Activated gamma-delta T cell treated with Interleukin-2 at 50 U/mL for 16 hours (primary cell): ENCODE data around the gene DUSP15.
"Not testable (repeated sequence)": the region's sequence is repeated elsewhere in the genome, so short reads cannot be mapped to it uniquely, and the experiment has no call there.

Source experiments
- DNase-seq: peaks from one replicate; pipeline ENCODE4 v3.0.0-alpha.2; 2020

Gene DUSP15, protein sequence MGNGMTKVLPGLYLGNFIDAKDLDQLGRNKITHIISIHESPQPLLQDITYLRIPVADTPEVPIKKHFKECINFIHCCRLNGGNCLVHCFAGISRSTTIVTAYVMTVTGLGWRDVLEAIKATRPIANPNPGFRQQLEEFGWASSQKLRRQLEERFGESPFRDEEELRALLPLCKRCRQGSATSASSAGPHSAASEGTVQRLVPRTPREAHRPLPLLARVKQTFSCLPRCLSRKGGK

DNA sequence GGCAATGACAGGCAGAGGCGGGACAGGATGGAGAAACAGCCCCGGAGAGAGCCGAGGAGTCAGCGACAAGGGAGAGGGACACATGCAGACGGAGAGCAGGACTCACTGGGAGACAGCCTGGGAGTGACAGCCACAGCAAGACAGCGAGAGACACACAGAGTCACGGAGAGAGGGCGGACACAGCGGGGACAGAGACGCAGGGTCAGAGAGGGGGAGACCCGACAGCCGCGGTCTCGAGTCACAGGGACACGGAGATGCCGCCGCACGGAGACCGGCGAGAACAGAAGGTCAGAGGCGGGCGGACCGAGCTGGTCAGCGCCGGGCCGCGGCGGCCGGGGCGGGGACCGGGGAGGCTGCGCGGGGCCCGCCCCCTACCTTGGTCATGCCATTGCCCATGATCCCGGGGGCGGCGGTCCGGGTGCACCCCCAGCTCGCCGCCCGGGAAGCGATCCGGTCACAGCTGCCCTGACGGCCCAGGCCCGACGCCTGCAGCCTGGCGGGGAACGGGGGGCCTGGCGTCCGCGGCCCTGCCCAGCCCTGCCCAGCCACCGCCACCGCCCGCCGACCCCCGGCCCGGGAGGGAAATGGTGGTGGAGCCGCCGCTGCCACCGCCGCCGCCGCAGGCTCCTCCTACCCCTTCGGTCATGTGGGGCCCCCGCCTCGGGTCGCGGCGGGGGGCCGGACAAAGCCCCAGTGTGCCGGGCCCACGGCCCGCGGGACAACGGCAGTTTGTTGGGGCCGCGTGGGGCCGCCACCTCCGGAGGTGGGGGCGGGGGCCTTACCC lies at the start of gene DUSP15, which contains the start of gene TTLL9:
TSS of gene DUSP15 (minus strand) at position 586 of the 784 bp plus-strand sequence. CDS start at position 396, 190 bp downstream.
TSS of gene TTLL9 (plus strand) at position 693 of the 784 bp plus-strand sequence. CDS start 493 bp downstream, outside the sequence.
- DNase-seq, result no peak

DNA sequence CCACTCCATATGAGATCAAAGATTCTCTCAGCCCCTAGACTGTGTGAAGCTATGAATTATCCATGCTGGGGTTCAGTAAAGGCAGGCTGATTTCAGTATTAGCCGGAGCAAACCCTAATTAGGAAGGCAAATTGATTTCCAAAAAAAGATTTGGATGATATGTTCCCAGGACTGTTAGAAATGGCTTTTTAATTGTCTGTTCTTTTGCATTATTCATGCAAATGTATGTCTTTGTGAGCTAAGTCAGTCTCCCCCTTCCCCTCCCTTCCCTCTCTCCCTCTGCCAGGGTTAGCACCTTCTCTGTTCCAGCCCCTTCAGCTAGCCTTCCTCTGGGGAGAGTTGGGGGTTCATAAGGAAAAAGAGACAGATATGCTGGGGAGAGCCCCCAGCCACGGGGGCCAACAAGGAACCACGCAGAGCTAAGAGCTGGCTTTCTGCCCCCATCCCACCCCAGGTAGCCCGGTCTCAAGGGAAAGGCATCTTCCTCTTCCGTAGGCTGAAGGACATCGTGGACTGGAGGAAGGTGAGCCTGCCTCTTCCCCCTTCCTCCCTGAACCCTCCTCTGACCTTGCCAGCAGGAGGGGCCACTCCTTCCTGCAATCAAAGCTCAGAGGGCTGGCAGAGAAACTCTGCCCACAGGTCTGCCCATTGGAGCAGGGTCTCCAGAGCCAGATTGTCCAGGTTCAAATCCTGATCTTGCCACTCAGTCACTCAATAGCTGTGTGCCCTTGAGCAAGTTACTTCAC lies 49.3 kb upstream of the DUSP15 start:
- DNase-seq, result no peak

DNA sequence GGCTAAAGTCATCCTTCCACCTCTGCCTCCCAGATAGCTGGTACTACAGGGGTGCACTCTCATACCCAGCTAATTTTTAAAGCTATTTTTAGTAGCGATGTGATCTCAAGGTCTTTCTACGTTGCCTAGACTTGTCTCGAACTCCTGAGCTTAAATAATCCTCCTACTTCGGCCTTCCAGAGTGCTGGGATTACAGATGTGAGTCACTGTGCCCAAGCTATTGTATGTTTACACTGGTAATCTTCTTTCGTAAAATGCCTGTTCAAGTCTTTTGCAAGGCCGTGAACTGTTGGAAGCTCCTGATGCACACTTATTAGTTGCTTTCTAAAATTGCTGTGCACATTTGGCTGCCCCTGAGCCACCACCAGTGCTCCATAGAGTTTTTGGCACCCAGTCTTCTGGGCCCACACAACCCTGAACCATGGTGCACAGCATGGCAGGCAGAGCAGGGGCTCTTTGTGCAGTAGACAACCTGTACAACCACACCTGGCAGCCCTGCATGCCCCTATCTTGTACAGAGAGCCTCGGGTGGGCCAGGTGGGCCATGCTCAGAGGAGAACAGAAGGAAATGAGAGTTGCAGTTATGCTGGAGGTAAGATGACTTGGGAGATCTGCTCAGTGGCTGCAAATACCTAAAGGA lies 48.3 kb upstream of the DUSP15 start:
- no peak for DNase-seq

DNA sequence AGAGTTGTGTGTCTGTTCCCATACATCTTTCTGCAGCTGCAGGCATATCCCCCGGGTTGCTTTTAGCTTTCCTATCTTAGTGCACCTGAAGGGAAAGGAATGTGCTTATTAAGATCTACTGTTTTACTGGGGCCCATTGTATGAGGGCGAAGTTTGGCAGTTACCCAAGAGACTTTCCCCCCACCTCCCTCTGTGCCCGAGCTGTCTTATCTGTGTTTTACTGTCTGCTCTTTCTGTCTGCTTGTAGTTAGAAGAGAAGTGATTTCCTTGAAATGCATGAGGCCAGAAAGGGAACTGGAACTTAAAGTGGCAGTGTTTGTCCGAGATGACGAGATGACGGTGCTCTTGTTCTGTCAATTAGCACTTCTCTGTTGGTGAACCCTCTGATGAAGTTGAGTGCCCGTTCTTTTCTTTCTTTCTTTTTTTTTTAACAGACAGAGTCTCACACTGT lies 47.7 kb upstream of the DUSP15 start:
- not testable (repeated sequence) for DNase-seq

DNA sequence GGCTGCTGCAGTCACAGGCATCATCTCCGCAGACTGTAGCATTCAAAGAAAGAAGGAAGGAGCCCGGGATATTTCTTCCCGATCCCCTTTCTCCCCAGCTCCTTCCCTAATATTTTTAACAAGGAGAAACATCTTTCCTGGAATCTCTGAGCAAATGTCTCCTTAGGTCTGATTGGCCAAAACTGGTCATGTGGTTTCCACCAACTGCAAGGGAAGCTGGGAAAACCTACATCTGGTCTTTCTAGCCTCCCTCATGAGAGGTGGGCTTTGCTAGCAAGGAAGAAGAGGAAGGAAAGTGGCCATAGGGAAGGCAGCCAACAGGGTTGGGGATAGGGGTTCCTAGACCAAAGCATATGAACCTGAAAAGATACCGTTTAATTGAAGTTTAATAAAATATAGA lies 46.4 kb upstream of the DUSP15 start:
- DNase-seq, result no peak

DNA sequence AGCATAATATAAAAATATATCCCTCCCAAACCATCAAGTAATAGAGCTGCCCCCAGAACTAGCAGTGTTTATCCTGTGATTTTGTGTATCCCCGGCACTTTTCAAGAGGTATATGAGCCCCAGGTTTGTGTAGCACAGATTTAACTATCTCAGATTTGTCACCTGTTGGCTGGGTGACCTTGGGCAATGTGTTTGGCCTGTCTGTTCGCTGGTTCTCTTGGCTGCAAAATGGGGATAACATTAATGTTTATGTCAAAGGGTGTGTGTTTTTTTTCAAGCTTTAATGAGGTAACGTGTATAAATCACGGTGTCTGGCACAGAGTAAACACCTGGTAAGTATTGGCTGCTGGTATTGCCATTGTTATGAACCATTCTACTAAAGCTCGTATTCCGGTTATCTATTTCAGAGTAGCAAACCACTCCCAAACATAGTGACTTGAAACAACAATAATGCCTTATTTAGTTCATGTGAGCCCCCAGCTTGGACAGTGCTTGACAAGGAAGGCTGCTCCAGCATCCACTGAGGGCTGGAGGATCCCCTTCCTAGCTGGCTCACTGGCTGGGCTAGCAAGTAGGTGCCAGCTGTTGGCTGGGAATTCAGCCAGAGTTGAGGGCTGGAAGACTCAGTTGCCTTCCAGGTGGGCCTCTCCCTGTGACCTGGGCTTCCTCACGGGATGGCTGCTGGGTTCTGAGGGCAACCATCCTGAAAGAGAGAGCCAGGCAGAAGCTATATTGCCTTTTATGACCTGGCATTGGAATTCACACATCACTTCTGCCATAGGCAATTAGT lies 45.4 kb upstream of the DUSP15 start:
- DNase-seq, result no peak

DNA sequence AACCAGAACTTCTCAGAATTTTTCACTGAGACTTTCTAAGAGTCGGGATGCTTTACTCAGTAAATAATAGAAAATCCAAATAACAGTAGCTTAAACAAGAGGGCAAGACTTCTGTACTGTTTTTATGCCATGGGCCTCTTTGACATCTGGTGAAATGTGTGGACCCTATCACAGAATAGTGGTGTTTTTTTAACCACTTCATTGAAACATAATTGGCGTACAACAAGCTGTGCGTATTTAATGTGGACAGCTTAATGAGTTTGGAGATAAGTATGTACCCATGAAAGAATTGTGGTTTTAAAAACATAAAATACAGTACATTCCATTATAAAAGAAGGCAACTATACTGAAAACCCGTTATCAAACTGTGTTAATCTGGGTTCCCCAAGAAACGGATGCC lies 43.8 kb upstream of the DUSP15 start:
- no peak for DNase-seq

DNA sequence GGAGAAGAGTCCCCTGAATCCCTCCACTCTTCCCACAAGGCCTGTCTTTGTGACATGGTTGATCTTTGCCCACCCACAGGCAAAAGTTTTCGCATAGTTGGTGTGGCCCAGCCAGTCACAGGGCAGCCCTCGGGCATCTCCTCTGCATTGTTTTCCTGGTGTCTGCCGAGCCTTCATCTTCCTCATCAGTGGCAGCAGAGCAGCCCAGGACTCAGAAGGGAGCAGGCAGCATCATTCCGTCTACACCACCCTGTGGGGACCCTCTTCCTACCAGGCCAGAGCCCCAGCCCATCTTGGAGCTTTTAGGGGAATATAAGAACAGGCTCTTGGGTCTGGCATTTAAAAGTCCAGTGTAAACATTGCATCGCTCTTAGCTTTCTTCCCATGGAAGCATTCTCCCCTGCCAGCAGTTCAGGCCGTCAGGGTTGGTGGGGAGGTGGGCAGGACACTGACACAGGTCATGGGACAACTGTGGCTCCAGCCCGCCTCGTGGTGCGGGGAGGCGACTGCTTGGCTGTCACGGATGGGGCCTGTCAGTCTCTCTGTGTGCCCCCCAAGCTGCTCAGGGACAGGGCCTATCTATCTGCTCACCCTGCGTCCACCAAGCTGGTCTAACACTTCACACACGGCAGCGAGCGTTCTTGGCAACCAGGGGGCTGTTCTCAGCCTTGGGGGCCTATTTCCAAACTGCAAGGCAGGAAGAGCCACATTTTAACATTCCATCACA lies 43.3 kb upstream of the DUSP15 start:
- no peak for DNase-seq

DNA sequence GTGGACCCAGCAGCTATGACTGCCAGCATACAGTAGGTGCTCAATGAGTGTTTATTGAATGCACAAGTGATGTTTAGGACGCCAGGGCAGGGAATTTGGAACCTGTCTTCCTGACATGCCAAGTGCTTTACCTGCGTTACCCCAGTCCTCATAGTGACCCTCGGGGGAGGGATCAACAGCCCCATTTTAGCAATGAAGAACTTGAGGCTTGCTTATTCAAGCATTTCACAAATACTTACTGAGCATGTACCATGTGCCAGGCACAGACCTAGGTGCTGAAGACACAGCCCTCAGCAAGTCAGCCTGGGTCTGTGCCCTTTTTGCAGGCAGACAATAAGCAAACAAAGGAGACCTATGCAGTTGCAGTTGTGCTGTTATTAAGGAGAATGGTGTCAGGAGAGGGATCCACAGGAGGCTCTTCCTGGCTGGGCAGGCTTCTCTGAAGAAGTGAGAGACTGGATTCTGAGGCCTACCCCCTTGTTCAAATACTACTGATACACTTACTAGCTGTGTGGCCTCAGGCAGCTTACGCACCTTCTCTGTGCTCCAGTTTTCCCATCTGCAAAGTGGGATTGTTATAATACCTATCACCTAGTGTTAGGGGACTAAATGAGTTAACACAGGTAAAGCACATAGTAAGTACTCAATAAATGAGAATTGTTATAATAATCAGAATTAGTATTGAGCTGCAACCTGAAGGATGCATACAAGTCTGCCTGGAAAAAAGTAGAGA lies 39.9 kb upstream of the DUSP15 start:
- no peak for DNase-seq

DNA sequence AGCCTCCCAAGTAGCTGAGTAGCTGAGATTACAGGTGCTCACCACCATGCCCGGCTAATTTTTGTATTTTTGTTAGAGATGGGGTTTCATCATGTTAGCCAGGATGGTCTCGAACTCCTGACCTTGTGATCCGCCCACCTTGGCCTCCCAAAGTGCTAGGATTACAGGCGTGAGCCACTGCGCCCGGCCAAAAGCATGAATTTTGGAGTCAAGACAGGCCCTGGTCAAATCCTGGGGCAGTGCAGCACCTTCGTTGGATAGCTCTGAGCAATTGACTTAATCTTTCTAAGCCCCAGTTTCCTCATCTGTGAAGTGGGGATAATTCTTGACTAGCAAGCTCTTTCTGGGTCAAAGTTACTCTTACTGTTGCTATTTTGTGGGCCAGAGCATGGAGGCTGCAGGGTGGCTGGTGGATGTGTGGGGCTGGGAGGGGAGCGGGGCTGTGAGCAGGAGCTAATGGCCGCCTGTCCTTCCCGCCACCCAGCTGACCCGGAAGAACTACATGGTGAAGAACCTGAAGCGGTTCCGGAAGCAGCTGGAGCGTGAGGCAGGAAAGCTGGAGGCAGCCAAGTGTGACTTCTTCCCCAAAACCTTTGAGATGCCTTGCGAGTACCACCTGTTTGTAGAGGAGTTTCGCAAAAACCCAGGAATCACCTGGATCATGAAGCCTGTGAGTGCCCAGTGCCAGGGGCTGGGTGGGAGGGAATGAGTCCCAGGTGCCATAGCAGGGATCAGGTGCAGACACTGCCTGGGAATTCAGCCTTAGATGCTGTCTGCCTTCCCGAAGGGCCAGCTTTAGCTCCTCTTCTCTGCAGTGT lies 39.1 kb upstream of the DUSP15 start:
- no peak for DNase-seq

DNA sequence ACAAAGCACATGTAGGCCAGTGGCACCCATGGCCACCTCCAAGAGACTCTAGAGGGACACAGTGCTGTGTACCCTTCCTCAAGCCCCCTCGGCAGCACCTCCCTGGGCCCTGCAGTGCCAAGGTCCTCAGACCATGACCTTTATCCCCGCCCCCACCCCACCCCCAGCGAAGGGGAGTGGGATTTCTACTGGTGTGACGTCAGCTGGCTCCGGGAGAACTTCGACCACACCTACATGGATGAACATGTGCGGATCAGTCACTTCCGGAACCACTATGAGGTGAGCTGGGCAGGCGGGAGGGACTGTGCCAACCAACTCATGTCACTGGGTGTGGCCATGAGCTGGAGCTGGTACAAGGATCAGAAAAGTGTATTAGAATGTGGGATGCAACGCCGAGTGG lies 38.1 kb upstream of the DUSP15 start:
- no peak for DNase-seq

DNA sequence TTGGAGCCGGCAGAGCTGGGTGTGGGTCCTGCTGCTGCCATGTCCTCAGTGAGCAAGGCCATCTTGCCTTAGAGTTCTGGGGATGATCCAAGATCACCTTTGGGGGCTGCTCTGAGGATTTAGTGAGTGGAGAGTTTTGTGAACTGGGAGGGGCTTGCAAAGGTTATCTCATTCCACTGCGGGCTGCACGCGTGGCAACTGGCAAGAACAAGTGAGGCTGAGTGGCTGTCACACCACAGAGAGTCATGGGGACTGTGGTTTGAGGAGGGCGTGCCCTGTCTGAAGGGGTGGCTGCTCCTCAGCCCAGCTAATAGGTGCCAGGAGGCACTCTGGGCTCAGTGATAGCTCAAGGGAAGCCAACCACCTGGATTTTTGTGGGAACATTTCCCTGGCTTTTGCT lies 37.7 kb upstream of the DUSP15 start:
- no peak for DNase-seq

DNA sequence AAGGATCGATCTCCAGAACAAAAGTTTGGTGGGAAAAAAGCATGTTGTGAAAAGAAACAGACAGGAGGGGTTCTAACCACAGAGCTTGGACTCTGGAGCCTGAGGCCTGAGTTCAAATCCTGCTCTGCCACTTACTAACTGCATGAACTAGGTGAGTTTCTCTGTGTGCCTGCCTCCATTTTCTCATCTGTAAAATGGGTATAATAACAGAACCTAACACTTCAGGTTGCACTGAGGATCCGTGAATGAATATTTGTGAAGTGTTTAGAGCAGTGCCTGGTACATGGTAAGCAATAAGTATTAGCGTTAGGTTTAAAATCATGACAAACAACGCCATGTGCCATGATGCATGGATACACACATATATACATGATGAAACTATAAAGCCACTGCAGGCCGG lies 36.7 kb upstream of the DUSP15 start:
- DNase-seq, result no peak

DNA sequence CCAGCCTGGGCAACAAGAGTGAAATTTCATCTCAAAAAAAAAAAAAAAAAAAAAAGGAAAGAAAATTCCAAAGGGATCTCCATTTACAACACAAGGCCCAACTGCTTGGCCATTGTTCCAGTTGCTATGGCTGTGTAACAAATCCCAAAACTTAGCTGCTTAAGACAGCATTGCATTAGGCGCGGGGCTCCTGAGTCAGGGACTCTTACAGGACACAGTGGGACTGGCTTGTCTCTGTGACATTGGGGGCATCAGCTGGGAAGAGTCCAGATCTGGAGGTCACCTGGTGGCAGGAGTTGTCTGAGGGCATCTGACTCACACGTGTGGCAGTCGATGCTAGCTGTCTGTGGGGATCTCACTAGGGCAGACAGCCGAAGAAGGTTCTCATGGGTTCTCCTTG lies 35.7 kb upstream of the DUSP15 start:
- no peak for DNase-seq

DNA sequence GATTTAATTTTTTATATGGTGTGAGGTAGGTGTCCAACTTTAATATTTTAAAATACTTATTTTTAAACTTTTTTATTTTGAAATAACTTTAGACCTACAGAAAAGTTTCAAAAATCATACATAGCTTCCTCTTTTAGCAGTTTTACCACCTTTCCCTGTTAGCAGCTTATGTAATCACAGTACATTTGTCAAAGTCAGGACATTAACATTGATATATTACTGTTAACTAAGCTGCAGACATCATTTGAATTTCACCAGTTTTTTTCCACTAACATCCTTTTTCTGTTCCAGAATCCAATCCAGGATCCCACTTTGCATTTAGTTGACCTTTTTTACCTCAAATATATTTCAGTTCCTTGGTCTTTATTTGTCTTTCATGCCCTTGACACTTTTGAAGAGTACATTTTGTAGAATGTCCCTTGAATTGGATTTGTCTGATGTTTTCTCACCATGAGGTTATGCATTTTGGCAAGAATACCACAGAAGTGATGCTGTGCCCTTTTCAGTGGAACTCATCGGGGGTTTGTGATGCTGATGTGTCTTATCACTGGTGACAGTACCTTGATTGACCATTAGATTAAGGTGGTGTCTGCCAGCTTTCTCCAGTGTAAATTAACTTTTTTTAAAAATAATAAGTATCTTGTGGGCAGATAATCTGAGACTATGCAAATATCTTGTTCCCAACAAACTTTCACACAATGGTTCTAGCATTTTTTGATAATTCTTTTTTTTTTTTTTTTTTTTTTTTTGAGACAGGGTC lies 33.5 kb upstream of the DUSP15 start:
- no peak for DNase-seq

DNA sequence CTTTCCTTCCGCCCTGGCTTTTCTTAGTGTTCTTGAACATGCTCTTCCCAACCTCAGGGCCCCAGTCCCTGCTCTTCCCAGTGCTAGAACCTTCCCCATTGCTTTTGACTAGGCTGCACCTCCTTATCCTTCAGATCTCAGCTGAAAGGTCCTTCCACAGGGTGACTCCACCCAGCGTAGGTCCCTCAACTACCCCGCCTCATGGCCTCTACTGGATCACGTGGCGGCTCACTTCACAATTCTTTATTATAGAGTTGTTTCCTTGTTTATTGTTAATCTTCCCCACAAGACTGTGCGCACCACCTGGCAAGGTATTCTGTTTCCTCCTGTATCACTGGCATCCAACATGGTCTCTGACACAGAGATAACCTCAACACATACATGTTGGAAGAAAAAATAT lies 31.3 kb upstream of the DUSP15 start:
- DNase-seq, result no peak

DNA sequence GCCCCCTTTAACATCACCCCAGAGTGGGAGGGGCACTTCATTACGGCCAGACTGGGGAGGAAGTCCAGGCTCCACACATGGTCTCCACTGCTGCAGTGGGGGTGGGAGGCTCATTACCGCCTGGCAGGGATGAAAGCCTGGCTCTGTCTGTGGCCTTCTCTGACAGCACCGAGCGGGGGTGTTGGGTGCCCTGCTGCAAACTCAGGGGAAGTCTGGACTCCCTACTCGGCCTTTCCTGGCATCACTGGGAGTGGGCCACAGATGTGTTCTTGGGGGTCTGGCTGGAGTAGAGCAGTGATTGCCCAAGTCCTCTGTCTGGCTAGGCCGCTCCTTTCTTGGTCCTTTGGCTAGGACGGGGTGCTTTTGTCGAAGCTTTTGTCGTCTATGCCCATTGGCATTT lies 27.2 kb upstream of the DUSP15 start:
- DNase-seq, result no peak

DNA sequence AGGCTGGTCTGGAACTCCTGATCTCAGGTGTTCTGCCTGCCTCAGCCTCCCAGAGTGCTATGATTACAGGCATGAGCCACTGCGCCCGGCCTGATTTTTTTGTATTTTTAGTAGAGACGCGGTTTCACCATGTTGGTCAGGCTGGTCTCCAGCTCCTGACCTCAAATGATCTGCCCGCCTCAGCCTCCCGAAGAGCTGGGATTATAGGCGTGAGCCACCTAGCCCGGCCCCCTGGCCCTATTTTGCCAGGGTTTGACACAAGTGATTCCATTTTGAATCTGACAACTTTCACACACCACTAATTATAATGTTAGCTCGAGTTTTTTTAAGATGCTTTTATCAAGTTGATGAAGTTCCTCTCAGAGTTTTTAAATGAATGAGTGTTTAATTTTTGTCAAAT lies 25.7 kb upstream of the DUSP15 start:
- no peak for DNase-seq

DNA sequence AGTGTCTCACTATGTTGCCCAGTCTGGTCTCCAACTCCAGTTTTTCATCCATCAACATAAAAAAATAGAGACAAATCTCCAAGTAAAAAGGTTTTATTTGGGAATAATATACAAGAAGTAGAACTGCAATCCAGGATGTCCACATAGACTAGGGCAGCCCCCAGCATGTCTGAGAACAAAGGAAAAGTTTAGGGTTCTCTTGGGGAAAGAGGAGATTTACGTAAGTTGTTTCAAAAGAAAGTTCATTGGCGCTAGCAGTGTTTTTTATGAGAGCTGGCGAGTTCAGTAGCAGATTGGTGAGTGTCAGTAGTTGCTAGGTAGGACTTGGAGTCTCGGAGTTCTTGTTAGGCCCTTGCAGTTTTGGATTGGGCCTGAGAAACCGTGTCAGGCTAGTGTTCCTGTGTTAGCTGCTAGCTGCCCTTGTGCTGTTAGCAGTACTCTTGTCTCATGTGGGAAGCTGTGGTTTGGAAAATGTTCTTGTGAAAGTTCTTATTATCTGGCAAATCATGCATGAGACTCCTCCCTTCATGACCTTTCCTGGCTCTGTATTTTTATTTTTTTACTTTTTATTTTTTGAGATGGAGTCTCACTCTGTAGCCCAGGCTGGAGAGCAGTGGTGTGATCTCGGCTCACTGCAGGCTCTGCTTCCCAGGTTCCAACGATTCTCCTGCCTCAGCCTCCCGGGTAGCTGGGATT lies 24.8 kb upstream of the DUSP15 start:
- DNase-seq, result no peak
